NCI-H2196 (cell line): Measurements from ENCODE around the gene RSU1.

Experiments used
- DNase-seq: peaks from one replicate; lab custom pipeline; 2025; ENCODE audit not compliant: unreplicated experiment; lab: John Stamatoyannopoulos, UW

RSU1 gene

DNA sequence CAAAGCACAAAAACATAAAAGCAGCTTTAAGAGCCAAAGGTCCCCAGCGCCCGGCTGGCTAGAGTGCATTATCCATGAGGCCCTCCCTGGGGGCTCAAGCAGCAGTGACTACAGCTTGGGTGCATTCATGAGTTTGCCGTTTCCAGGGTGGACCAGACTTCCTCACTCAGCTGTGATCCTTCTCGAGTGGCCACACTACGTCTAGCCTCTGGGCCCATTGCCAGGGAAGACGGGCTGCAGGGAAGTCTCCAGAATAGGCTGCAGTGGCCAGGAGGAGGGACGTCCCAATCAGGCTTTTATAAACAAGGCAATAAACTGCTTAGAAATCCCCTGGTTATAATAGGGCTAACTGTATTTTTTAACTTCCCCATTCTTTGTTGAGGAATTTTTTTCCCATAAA, 206.2 kb downstream of the RSU1 start:
- no peak for DNase-seq

DNA sequence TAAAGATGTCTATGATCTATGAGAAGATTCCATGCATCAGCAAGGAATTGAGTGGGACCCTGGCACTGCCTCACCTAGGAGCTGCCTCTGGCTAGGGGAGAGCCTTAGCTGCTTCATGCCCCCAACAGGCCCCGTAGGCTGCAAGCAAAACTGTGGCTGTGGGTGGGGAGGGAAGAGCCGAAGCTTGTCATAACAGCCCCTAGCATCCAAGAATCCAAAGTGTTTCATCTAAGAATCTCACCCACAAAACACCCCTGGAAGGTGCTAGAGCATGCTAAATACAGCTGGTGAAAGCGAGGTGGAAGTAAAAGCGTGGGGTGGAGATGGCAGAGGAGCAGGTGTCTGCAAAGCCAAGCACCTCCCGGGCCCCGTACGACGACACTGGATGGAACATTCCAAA, 208.0 kb downstream of the RSU1 start:
- DNase-seq = no peak

DNA sequence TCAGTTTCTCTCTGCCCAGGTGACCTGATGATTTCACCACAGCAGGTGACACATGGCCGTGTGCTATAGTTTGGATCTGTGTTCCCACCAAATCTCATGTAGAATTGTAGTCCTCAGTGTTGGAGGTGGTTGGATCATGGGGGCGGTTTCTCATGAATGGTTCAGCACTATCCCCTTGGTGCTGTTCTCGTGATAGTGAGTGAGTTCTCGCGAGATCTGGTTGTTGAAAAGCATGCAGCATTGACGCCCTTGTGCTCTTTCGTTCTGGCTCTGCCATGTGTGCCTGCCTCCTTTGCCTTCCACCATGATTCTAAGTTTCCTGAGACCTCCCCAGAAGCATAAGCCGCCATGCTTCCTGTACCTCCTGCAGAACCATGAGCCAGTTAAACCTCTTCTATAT, 210.3 kb downstream of the RSU1 start:
- DNase-seq = no peak

DNA sequence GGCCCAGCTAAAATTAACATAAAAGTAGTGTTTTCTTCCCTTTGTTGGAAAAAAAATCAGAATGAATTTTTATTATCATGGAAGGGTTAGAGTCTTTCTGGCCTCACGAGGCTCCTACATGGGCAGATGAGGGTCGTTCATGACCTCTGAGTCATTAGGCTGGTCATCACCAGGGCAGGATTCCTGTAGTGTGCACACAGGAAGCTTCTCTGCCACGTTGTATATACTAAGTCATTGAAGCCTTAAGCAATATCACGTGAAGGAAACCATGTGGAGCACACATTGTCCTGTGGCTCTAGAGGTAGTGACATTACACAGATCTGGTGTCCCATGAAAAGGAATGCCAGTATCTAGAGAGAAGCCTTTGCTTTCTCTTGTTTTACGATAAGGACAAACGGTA, 210.8 kb downstream of the RSU1 start:
- no peak for DNase-seq

DNA sequence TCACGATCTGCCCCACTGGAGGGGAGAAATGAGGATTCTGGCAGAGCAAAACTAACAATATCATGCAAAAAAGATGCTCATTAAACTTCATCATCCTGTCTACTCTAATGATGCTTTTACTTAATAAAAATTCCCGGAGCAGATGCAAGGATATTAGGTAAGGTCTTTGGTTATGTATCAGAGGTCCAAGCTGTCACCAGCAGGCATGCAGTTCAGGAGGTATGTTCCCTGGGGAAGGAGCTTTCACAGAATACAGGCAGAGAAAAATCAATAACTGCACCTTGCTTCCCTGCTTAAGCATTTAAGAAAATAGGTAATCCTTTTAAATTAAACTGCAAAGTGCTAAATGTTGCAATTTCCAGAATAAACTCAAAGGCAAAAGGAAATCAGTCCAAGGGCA, 213.9 kb downstream of the RSU1 start:
- no peak for DNase-seq

DNA sequence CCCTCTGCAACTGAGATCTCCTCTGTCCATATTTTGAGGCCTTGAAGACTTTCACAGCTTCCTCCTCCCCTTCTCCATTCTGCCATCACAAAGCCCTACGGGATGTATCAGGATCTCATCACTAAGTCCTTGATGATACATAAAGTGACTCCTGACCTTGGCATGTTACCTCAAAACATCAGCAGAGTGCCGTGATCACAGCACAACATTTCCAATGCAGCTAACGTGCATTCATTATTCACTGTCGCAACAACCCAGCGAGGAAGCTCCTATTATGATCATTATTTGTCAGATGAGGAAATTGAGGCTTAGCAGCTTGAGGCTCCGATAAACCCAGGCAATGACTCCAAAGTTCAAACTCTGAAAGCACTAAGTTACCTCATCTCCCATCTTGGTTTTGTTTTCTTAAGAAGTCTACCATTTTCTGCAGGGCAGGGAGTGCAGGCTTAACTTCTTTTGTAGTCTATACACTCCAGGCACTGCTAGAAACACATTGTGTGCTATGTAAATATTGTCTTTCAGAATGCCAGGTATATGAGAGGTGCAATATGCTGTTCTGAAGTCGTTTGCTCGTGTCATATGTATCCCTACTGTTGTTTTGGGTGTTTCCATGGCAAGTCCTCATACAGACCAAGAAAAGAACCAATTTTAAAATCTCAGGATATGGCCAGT, 215.0 kb downstream of the RSU1 start:
- DNase-seq = no peak

DNA sequence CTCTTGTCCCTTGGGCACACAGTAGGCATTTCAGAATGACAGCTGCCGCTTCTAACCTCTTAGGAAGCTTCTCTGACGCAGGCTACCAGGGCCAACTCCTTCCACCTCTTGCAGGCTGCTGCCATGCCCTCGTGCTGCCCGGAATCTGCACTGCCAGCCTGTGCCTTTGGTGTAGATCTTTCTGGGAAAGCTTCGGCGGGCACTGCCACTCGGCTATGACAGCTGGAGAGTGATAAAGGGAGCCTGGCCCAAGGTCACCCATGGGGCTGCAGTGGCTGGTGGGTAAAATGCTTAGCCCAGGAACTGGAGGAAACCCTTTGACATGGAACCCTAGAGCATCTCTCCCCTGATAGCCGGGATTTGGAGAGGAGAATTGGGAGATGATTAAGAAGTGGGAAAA, 217.6 kb downstream of the RSU1 start:
- DNase-seq = no peak

DNA sequence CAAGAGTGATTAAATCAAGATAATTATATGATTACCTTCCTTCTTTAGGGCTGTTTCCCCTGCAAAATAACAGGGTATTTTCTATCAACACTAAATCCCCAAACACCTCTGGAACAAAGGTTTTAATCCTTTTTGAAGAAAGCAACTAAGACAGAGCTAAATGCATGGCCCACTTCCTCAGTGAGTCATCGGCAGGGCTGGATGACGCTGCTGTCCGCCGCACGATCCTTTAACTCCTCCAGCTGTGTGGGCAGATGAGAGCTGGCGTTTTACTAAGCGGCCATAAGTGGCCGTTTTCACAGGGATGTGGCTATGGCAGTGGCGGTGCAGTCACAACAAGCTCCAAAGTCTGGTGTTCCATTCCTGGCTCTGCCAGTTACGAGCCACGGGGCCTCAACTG, 219.6 kb downstream of the RSU1 start:
- no peak for DNase-seq

DNA sequence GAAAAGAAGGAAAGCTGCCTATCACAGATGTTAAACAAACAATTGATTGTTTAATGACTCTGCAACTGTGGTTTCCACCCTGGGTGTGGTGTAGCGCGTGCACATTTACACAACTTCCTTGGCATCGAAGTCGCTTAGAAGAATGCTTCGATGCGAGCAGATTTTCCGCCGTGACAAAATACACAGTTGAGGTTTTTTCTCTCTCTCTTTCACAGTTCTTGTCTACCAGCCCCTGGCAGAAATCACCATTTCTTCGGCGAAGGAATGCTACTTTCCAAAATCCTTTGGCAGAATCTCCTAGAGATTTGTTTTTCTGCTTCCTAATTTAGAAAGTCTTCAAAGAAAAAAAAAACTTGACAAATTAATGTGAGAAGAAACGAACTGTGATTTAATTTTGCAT, 224.8 kb downstream of the RSU1 start:
- no peak for DNase-seq

DNA sequence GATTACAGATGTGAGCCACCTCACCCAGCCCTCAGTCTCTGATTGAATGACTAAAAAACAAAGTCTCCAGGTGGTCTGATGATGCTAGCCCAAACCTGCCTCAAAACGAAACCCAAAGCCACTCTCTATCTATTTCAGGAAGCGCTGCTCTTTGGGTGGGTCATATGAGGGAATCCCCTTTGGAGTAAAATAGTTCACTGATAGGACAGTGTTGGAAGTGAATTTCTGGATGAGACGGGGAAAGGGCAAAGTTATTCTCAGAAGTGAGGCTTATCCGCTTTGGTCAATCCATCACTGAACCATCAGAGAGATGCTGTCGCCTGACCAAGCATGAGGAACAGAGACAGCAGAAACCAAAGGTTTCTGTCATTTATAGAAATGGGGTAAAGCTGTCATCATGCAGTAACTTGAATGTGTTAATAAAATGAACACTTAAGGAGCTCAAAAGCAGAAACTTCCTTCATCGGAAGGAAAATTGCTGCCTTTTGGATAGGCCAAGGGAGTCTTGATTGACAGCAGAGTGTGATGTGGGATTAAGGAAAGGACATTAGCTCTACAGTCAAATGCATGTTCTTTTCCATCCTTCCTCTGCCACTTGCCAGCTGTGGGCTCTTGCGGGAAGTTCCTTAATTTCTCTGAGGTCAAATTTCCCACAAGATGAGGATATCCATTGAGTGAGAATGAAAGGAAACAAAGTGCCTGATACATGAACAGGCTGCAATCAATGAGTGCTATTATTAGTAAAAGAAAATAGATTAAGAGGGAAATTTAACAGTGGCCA, 230.7 kb downstream of the RSU1 start:
- no peak for DNase-seq

DNA sequence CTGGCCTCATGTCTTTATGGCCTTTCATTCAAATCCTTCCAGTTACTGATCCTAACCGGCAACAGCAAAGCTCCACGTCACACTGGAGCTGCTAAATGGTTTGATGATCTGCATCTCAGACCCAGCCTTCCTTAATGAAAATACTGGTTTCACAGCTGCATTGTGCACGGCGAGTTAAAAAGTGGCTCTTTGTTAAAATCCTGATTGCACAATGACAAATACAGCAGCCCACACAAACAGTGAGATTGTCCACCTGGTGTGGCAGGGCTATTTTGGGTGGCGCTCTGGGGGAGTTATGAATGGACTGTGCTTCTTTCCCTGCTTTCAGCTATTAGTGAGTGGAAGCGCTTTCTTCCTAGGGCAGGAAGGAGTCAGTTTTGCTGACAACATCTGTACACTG, 232.1 kb downstream of the RSU1 start:
- no peak for DNase-seq

DNA sequence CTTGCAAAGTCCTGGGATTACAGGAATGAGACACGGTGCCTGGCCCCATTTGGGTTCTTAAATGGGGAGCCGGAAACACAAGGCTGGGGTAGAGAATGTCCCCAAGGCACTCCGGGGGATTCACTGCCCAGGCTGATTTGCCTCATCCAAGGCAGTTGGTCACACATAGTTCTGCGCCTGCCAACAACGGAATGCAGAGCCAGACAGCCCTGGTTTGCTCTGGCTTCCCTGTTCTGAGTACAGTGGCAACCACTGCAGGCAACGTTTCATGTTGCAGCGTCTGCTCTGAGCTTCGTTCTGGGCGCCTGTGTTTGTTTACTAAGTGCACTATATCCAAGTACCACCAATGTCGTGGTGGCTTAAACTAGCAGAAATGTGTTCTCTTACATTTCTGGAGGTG, 233.8 kb downstream of the RSU1 start:
- DNase-seq = no peak

DNA sequence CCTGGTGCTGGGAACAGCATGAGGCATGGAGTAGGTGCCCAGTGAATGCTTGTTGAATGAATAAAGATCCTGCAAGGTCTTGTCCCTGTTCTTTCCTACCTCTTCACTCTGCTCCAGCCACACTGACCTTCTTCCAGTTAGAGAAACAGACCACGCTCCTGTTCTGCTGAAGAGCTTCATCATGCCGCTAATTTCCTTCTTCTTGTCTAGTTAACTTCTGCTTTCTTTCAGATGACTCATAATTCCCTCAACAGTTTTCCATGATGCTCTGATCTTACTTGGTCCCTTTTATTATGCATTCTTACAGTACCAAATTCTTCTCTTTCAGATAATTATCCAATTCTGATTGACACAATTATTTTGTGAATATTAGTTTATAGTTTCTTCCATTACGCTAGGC, 236.0 kb downstream of the RSU1 start:
- DNase-seq = no peak

DNA sequence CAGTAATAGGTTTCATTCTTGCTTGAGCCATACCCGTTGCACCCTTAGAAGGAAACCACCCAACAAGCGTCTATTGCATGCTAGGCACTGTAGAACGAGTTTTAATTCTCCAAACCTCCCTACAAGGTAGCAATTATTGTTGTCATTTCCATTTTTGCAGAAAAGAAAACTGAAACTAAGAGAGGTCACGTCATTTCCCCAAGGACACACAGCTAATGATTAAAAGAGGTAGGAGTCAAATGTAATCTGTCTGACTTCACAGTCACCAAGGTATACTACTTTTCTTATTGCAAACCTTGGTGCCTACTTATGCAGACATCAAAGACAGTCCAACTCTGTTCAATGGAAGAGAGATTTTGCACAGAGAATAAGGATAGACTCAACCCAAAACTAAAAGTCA, 246.5 kb downstream of the RSU1 start:
- no peak for DNase-seq

DNA sequence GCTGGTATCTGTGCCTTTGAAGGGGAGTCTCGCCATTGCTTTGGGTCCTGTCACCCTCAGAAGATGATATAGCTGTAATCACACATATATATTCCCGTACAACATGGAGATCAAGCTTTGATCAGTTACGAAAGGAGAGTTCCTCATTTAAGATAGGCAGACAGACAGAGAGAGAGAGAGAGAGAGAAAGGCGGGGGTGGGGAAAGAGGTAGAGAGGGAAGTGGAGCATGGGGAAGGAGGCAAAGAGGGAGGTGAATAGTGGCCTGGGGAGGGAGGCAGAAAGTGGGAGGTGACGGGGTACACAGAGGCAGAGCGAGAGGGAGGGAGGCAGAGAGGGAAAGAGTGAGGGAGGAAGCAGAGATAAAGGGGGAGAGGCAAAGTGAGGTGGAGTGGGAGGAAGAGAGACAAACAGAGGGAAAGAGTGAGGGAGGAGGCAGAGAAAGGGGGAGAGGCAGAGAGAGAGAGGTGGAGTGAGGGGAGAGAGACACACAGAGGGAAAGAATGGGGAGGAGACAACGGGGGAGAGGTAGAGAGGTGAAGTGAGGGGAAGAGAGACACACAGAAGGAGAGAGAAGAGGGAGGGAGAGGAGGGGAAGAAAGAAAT, 250.9 kb downstream of the RSU1 start:
- no peak for DNase-seq

DNA sequence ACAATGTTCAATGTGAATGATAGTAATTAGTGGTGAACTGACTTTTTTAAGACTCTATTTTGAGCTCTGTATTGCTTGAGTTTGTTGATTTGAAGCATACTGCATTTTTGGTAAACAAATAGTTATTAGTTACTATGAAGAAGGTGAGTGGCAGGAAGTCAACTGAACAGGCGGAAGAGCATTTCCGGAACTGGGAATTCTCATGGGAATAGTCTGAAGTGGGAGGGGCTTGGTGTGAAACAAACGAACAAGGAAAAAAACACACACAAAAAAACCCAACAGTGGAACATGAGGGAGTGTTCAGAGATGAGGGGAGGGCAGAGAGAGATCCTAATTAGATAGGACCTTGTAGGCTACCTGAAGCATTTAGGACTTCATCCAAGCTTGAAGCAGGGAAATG, 251.6 kb downstream of the RSU1 start:
- no peak for DNase-seq

DNA sequence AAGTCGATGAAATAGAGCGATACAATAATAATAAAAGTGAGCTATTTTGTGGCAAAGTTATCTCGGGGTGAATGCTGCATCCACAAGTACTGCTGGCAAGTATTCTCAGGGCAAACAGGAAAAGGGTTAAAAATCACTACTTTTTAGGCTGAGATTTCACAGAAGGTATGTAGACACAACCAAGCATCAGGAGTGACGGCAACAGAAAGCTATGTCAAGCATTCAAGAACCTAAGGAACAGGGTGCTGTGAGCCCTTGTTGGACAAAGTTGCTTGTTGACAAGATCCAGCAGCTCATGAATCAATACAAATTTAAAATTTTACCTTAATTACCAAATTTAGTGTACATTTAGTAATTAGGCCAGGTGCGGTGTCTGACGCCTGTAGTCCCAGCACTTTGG, 254.3 kb downstream of the RSU1 start:
- DNase-seq = no peak

DNA sequence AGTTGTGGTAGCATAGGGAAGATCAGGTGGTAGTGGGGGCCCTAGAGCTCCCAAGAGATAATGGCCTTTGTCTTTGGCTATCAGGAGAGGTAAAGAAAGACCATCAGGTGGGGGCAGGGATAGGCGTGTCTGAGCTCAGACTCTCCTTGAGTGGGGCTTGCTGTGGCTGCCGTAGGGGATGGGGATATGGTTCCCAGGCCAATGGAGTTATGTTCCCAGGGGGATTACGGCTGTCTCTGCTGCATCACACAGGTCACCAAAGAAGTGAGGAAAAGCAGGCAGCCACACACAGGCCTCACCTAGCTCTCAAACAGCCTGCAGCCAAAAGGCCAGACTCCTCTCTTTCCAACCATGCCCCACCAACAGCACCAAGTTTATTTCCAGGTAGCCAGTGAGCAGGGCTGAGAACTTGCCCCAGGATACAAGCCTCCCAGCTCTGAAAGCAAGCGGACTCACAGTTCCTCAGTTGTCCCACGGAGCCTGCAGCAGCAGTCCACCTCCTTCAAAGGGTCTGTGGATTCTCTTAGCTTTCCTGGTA, 257.9 kb downstream of the RSU1 start:
- no peak for DNase-seq

DNA sequence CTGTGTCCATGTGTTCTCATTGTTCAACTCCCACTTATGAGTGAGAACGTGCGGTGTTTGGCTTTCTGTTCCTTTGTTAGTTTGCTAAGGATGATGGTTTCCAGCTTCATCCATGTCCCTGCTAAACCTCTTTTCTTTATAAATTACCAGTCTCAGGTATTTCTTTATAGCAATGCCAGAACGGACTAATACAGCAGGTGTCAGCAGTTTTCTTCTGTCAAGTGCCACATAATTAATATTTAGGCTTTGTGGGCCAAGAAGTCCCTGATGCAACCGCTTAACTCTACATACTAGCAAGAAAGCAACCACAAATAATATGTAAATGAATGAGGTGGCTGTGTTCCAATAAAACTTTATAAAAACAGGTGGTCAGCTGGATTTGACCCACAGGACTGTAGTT, 269.3 kb downstream of the RSU1 start:
- DNase-seq = no peak

DNA sequence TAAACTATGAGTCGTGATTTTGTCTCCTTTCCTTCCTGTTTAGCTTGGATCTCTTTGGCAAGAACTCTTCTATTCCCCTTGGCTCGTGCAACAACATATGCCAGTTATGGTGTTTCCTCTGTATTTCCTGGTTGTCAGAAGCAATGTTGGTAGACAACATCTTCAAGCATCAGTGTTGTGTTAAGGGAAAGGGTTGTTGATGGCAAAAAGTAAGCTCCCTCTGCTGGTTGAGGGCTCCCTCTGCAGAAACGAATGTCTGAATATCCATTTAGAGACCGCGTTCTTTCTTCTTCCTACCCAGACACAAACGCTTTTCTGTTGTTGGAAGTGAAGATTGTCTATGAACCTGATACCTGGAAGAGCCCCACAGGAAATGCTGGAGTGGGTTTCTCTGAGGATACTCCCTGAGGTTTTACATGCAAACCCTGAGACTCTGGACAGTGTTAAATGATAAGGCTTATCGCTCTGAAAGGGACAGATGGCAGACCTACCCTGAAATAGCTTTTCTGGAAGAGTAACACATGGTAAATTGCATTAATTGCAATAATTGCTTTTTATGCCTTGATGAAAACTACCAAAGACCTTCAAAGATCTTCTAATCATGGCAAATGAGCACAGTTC, 272.0 kb downstream of the RSU1 start:
- DNase-seq = no peak

DNA sequence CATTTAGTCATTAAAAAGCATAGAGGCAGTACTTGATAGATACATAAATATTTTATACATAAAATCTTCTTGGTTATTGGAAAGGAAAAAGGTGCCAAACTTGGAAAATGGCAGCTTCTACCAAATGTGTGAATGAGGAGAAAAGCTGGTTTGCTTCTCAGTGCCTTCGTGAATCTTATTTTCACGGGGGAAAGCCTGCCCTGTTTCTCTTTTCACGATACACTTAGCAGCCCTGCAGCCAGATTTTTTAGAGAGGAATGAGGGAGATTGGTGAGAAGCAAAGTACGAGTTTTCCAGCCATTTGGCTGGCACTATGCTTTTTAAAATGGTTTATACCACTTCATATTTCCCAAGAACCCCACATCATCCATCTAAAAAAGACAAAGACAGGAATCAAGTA, 272.6 kb downstream of the RSU1 start:
- no peak for DNase-seq

DNA sequence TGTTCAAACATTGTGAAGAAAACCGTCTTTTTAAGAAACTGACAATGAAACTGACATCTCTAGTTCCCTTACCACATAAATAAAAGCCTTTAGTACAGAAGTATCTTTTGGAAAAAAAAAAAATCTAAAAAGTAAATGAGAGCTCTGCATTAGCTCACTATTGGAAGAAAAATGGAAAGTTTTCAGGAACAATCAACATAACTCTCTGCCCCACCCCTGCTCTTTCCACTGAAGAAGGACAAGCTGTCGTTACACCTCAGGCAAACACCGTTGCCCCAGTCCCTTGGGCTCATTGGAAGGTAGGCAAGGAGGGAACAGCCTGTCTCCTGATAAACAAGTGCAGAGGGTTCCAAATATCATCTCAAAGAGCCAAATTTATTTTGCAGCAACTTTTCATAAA, 273.1 kb downstream of the RSU1 start:
- no peak for DNase-seq
